Left cardiac atrium (tissue), 4 donors: Measurements from ENCODE around the gene SLA2. TPM values are rescaled to one million over a fixed set of nuclear protein-coding genes. Genes with fewer than 3 reads are reported as not detected.
"Not testable (repeated sequence)": the region's sequence is repeated elsewhere in the genome, so short reads cannot be mapped to it uniquely, and the experiment has no call there.

Experiments used
- ATAC-seq, 2 donors: fragments of 200-7000 bp; cut with Tn5 transposase; one replicate each; pipeline ENCODE4 v1.9.1; 2020; ENCODE audit warnings: mild to moderate bottlenecking in 2 of 2, moderate library complexity in 2 of 2
- DNase-seq: peaks from one replicate; pipeline ENCODE4 v3.0.0-alpha.2; 2020
- intact Hi-C, 2 donors: fragments of 100-400 bp; cut with DNase I; formaldehyde crosslinking; loops; one replicate each; pipeline versions ENCODE4 v1.14.1 to v1.15.1; 2022 to 2023
- total RNA-seq, 2 donors: library from RNA; stranded (reverse); fragmentation: NEBNext Ultra II Directional; extraction: Animal tissue kit (Norgen Biotek cat#: 25700); gene quantifications; one replicate each; pipeline ENCODE4 v1.2.1, GENCODE V29; 2021
- donor health status: DM: no; HTN: yes; CAD: no.
- donor health status: DM: no; HTN: yes; CAD: no; lungs with severe emphysema.
- donor health status: DM: yes; HTN: yes; CAD: no.
- donor health status: Dilated cardiomyopathy.

Gene SLA2
- total RNA-seq, 2 donors from 2014 or later: 0.37 to 0.56 TPM

- DNase-seq (no peak), ATAC-seq (no peak)
- intact Hi-C loops: no loop called here
Measured at GRCh38 chr20:36585410-36586125, 60.4 kb downstream of the SLA2 start.

- intact Hi-C loops: no loop called here
- DNase-seq (no peak), ATAC-seq (no peak)
Measured at GRCh38 chr20:36584018-36584481, 61.9 kb downstream of the SLA2 start.

GRCh38 chr20:36582821-36583220 lies 63.2 kb downstream of the SLA2 start:
- intact Hi-C loops: no loop called here
- ATAC-seq: no peak
- DNase-seq: no peak

- DNase-seq (no peak), ATAC-seq (no peak)
- intact Hi-C loops: no loop called here
Measured at GRCh38 chr20:36582322-36582721, 63.7 kb downstream of the SLA2 start.

- DNase-seq (no peak), ATAC-seq (no peak)
- intact Hi-C loops: no loop called here
Measured at GRCh38 chr20:36579996-36580545, 65.9 kb downstream of the SLA2 start.

GRCh38 chr20:36578356-36579041 lies 67.5 kb downstream of the SLA2 start:
- DNase-seq: no peak
- intact Hi-C loops: no loop called here
- no peak for ATAC-seq

- ATAC-seq (no peak), DNase-seq (no peak)
- intact Hi-C loops: no loop called here
Measured at GRCh38 chr20:36576081-36576445, 69.9 kb downstream of the SLA2 start.

GRCh38 chr20:36574366-36575135 lies 71.4 kb downstream of the SLA2 start:
- intact Hi-C loops: no loop called here

GRCh38 chr20:36573798-36574365 lies 72.1 kb downstream of the SLA2 start:
- intact Hi-C loops: no loop called here
- DNase-seq: peak; percentile 41
- peak; percentile 6 to 20 for ATAC-seq

More at GRCh38 chr20:36574366-36575135, 71.4 kb downstream of the SLA2 start:
- DNase-seq: peak; percentile 69
- peak; percentile 10 to 56 for ATAC-seq

- DNase-seq (peak; percentile 87), ATAC-seq (peak; percentile 88 to 92)
- intact Hi-C loops: no loop called here
Measured at GRCh38 chr20:36573103-36573797, 72.7 kb downstream of the SLA2 start, which contains the start of gene TGIF2. Gene TGIF2, plus strand, starts transcription at chr20:36573597. Its CDS starts 5,178 bp downstream, at chr20:36578775.

- ATAC-seq (peak in 1 of 2 donors; percentile 9), DNase-seq (no peak)
- intact Hi-C loops: no loop called here
Measured at GRCh38 chr20:36572701-36573102, 73.3 kb downstream of the SLA2 start.

GRCh38 chr20:36571564-36572504 lies 74.2 kb downstream of the SLA2 start:
- no peak for DNase-seq
- intact Hi-C loops: no loop called here
- no peak for ATAC-seq

GRCh38 chr20:36569847-36570429 lies 76.1 kb downstream of the SLA2 start:
- ATAC-seq (peak in 1 of 2 donors; percentile 10), DNase-seq (no peak)
- intact Hi-C loops: no loop called here

GRCh38 chr20:36565520-36565919 lies 80.5 kb downstream of the SLA2 start:
- DNase-seq (no peak), ATAC-seq (no peak)
- intact Hi-C loops: no loop called here

- ATAC-seq, intact Hi-C loops, DNase-seq: not testable (repeated sequence)
Measured at GRCh38 chr20:36564726-36565121, 81.3 kb downstream of the SLA2 start.

GRCh38 chr20:36564078-36564725 lies 81.8 kb downstream of the SLA2 start:
- intact Hi-C loops, DNase-seq, ATAC-seq: not testable (repeated sequence)

GRCh38 chr20:36563374-36563773 lies 82.6 kb downstream of the SLA2 start:
- ATAC-seq (no peak), DNase-seq (no peak)
- intact Hi-C loops: no loop called here
